NCI-H69 (cell line): ENCODE measurements around the gene ANKRD17.
A peak's percentile ranks its signal among the peaks of the same experiment; 100 is the strongest.
"Not testable (repeated sequence)": the region's sequence is repeated elsewhere in the genome, so short reads cannot be mapped to it uniquely, and the experiment has no call there.

ENCODE experiments used
- DNase-seq: peaks from one replicate; lab custom pipeline; 2025; lab: John Stamatoyannopoulos, UW

The ANKRD17 gene

DNA sequence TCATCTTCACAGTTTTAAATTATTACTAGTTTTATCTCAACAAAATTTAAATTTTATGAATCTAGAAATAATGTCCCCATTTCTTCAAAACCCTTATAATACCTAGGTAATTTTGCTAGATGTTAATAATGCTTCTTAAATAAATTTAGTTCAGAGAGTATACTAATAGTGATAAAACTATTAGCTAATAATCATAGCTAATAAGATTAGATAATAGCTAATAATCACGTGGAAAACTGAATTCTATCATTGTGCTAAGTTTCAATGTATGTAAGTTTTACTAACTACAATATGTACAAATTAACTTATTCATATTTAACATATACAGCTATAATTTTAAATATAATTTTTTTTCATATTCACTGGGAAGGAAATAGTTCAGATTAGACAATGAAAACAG is 10.2 kb downstream of the ANKRD17 start:
- no peak for DNase-seq

DNA sequence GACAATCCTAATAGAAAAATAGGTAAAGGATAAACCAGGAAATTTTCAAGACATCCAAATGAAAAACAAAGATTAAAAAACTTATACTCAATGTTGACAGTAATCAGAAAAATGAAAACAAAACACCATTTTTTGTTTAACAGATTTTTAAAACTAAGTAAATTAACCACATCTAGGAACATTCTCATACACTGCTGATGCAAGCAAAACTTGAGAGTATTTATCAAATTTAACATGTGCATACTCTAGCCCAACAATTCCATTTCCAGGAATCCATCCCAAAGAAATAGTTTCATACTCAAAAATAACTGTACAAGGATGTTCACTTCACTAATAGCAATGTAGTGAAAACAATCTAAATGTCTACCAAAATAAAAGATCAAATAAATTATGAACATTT is 11.5 kb downstream of the ANKRD17 start:
- DNase-seq = no peak

- no peak for DNase-seq
These were observed 12.6 kb downstream of the ANKRD17 start for GRCh38 chr4:73245955-73246354.

GRCh38 chr4:73244945-73245601 is 13.5 kb downstream of the ANKRD17 start:
- DNase-seq = no peak

GRCh38 chr4:73237044-73237443 is 21.6 kb downstream of the ANKRD17 start:
- DNase-seq = no peak

GRCh38 chr4:73236151-73236550 is 22.4 kb downstream of the ANKRD17 start:
- no peak for DNase-seq

DNA sequence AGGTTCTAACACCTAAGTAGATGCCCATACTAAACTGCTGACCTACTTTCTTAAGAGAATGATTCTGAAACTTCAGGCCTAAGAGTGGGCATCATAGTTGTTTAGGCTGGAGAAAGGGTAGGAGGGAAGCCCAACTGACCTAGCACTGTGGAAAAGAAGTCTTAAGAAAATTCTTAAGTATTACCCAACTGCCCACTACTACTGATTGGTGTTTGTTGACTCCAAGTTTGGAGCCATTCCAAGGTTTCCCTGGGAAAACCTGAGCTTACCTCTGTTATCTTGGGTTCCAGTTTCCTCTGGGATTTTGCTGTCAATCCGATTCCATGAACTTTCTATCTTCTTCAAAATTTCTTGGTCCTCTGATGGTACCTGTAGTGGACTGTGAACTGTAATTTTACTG is 23.9 kb downstream of the ANKRD17 start:
- no peak for DNase-seq

DNA sequence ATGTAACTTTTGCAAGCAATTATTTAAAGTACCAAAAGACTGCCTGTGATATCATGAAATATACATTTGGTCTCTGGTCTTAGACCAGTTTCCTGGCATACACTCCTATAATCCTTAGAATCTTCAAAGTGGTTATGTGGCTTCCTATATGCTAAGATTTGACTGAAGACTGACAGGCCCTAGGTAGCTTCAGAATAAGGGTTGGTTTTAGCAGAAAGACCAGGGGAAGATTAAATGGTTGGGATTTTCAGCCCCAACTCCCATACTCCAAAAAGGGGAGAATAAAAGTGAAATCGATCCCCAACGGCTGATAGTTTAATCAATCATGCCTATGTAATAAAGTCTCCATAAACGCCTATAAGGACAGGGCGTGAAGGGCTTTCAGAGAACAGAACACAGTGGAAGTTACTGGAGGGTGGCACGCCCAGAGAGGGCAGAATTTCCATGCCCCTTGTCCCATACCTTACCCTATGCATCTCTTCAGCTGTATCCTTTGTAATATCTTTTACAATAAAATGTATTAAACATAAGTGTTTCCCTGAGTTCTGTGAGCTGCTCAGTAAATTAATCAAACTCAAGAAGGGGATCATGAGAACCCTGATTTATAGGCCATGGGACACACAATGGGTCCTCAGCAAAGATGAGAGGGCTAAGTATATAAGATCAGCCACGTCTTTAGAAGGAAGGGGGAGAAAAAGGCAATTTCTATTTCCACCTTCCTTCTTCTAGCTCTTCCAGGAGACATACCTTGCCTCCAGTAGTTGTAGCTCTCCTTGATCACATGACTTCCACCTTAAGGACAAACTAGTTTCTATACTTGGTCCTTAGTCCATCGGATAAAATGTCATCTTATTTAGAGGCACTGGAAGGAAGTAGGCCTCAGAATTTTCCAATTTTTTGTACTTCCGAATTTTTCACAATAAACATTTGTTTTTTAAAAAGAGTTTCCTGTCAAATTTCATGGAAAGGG is 26.8 kb downstream of the ANKRD17 start:
- DNase-seq = no peak

GRCh38 chr4:73230865-73231517 is 27.6 kb downstream of the ANKRD17 start:
- no peak for DNase-seq

DNA sequence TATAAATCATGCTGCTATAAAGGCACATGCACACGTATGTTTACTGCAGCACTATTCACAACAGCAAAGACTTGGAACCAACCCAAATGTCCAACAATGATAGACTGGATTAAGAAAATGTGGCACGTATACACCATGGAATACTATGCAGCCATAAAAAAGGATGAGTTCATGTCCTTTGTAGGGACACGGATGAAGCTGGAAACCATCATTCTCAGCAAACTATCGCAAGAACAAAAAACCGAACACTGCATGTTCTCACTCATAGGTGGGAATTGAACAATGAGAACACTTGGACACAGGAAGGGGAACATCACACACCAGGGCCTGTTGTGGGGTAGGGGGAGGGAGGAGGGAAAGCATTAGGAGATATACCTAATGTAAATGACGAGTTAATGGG is 29.8 kb downstream of the ANKRD17 start:
- DNase-seq = not testable (repeated sequence)

DNA sequence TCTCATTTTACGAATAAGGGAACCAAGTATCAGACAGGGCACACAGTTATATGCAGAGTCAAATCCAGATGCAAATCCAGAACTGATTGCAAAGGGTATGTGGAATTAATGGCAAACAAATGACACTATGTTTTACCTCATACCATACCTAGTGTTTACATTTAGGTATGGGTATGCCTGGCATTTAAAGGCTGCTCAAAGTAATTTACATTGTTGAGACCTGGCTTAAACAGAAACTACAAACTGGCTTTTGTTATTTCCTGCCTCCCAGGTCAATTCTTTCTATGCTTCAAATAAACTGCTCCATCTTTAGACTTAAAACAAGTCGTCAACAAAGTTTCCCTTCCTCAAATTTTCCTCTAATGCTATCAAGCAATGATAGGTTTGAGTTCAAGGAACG is 33.7 kb downstream of the ANKRD17 start:
- no peak for DNase-seq

DNA sequence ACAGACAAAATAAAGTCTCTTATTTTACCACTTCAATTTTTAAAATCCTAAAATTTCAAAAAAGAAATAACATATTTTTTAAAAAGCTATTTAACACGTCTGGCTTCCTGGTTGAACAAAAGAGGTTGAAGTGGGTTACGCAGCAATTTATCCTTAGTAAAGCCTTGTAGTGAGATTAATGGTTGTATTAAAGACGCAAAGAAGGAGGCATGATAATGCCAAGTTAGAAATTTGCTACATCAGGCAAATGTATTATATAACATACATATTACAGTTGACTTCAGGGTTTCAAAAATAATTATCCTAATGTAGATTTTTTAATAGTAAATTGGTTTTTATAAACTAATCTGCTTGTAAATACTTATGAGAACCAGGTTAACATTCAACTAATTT is 35.3 kb downstream of the ANKRD17 start:
- no peak for DNase-seq

- peak; percentile 90 for DNase-seq
These were observed 35.9 kb downstream of the ANKRD17 start for GRCh38 chr4:73222466-73223257.

DNA sequence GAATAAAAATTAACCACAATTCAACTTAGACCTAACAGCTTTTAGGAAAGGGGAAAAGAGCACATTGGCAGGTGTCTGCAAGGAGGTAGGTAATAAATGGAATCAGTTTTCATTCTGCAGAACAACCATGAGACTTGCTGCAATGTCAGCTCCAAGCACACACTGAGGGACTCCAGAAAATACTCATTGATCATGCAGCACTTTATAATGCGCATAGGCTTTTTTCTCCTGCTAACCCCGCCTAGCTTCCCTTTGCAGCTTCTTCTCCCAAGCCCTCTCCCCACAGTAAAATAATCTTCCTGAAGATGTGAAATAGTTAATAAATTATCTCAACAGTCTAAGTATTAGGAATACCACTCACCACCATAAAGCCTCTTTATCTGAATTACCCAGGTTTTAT is 36.9 kb downstream of the ANKRD17 start:
- DNase-seq = peak; percentile 28

DNA sequence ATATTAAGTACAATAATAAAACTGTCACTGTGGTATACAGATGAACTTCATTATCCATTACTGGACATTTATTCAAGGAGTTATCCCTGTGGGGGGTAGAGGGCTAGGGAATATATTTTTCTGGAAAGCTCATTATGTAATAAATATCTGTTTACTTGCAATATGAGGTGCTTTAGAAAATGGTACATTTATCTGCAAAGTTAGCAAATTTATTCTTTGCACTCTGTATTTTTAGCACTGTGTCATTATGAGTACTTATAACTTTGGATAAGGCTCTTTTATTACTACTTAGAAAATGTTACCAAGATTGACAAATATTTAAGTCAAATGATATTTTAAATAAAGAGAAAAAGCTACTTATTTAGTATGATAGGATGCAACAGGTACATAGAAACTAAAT is 37.8 kb downstream of the ANKRD17 start:
- peak; percentile 62 for DNase-seq

DNA sequence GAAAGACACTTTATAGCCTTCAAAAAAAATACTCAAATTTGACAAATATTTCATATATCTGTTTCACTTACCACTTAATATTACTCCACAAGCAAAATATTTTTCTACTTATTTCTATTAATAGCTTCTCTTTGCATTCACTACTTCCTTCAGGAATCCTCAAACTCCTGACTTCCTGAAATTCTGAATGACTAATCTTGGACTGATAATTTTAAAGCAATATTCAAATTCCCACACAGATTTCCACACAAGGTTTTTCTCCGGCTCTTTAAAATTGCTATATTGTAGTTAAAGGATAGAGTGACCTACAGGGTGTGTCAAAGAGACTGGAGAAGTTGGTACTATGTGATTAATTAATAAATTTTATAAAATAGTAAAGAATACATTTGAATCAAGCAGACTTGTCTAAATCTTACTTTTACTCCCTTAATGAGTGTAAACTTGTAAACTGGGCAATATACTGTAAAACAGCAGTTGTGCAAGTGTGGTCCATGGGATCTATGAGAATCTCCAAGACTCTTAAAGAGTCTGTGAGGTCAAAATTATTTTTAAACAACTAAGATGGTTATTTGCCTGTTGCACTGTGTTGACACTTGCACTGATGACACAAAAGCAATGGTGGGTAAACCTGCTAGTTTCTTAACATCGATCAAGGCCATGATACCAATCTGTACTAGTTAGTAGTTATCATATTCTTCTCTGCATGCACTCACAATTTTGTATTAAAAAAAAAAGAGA is 44.5 kb downstream of the ANKRD17 start:
- no peak for DNase-seq

DNA sequence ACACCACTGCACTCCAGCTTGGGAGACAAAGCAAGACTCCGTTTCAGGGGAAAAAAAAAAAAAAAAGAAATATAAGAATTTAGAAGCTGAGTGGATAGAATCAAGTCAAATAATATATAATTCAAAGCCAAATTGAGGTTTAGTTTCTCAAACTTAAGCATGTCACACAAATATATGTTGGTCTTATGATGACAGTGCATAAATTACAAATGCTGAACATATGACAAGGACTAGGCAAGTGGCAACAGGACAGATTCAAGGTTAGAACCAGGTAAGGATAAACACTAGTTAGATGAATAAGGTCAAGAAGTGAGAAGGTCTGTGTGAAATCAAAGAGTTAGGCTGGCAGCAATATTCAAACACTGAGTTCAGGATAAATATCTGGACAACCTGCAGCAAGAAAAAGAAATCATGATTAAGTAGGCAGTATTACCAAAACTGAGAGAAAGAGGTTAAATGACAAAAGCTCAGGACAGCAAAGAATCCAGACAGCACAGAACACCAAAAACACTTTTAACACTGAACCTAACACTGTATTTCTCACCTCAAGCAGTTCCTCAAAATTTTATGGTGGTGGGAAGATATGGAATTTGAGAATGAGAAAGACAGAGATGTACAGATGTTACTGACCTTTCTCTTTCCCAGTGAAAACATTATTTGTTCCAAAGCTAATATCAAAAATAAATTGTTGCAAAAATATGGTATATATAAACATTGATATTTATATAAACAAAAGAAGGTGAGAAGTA is 45.4 kb downstream of the ANKRD17 start:
- DNase-seq = no peak

DNA sequence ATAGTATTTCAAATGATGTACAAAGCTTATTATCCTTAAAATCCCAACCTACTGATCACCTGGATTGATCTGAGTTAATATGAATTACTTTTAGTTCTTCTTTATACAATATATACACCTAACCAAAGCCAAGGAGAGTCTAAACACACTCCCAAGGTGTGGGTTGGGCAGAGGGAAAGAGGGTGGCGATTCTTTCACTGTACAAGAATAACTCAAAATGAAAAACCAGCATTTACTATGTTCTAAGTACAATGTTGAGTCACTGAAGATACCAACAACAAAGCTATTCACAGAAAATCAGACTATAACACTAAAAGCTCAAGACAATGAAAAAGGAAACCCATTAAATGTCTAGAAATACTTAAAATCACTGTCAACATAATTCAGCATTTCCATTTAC is 46.6 kb downstream of the ANKRD17 start:
- no peak for DNase-seq

- DNase-seq = no peak
These were observed 50.2 kb downstream of the ANKRD17 start for GRCh38 chr4:73208376-73208775.

- no peak for DNase-seq
These were observed 52.4 kb downstream of the ANKRD17 start for GRCh38 chr4:73206236-73206635.

DNA sequence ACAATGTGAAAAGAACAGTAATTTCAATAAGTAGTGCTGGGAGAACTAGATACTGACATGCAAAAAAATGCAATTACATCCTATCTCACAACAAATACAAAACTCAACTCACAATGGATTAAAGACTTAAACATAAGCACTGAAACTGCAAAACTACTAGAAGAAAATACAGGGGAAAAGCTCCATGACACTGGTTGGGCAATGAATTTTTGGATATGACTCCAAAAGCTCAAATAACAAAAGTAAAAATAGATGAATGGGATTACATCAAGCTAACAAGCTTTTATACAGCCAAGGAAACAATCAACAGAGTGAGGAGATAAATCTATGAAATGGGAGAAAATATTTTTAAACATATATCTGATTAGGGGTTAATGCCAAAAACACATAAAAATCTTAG is 53.1 kb downstream of the ANKRD17 start:
- DNase-seq = no peak
